HCT116 (cell line): Measurements from ENCODE around the gene ZNF32. TPM values are rescaled to one million over a fixed set of nuclear protein-coding genes. Genes with fewer than 3 reads are reported as not detected.

Experiments
- ATAC-seq: fragments of 200-7000 bp; cut with Tn5 transposase; 2 replicates; pipeline ENCODE4 v1.9.1; 2020; ENCODE audit warnings: mild to moderate bottlenecking, moderate library complexity
- BruUV-seq: library from RNA; stranded (reverse); fragments of 400-500 nt; replicated peaks from 2 replicates; lab custom pipeline; 2021; lab: Mats Ljungman, UMichigan
- CTCF ChIA-PET: fragments of 300-600 bp; sonication (Branson Sonifier 250); formaldehyde crosslinking; loops from one replicate; lab custom pipeline; 2021; ENCODE audit warnings: antibody characterized with exemption; lab: Charles Lee
- POLR2A ChIA-PET: fragments of 300-600, 350-600 bp; sonication (Branson Sonifier 250); formaldehyde crosslinking; loops from one replicate; lab custom pipeline; 2021; ENCODE audit warnings: antibody characterized with exemption; lab: Charles Lee
- RAD21 ChIA-PET, 2 experiments: fragments of 300-600 bp; sonication (Branson Sonifier 250); formaldehyde crosslinking; loops; one replicate each; lab custom pipeline; 2023; ENCODE audit warnings: low total read pairs in 2 of 2; ENCODE audit not compliant: uncharacterized antibody in 2 of 2, unreplicated experiment in 2 of 2, low non-redundant PET in 1 of 2; lab: Charles Lee
- DNase-seq: peaks from one replicate; pipeline ENCODE4 v3.0.0-alpha.2; 2010; ENCODE audit warnings: low read depth, low spot score
- H2AFZ ChIP-seq: fragments of 200-600 bp; shearing (Covaris generic), sonication (generic); 2 replicates; pipeline ENCODE4 v1.6.1; 2017; ENCODE audit warnings: low read depth, mixed run types, mixed read lengths, antibody characterized with exemption, low read length; ENCODE audit not compliant: poor library complexity, severe bottlenecking
- H3K27ac ChIP-seq: 2 replicates; pipeline ENCODE4 v1.5.1; 2012; ENCODE audit warnings: low read depth, low read length
- H3K27me3 ChIP-seq: fragments of 200-600 bp; sonication (generic); 2 replicates; pipeline ENCODE4 v1.6.1; 2016; ENCODE audit warnings: mixed run types, low read length, mixed read lengths; ENCODE audit not compliant: insufficient read depth
- H3K36me3 ChIP-seq, 2 experiments: fragments of 200-500 bp in 1 of 2; fragments of 200-600 bp in 1 of 2; sonication (Bioruptor generic) in 1 of 2; sonication (generic) in 1 of 2; 2 replicates each; pipeline versions ENCODE4 v1.5.1 to v1.6.1; 2014 to 2016; ENCODE audit warnings: low read length in 2 of 2, inconsistent platforms in 1 of 2, mixed read lengths in 1 of 2, mixed run types in 1 of 2; ENCODE audit not compliant: insufficient read depth in 2 of 2, control insufficient read depth in 1 of 2
- H3K4me1 ChIP-seq, 2 experiments: fragments of 200-600 bp in 1 of 2; sonication (generic) in 1 of 2; 2 replicates each; pipeline versions ENCODE4 v1.5.1 to v1.6.1; 2012 to 2017; ENCODE audit warnings: low read length in 2 of 2, inconsistent platforms in 1 of 2, mild to moderate bottlenecking in 1 of 2, mixed read lengths in 1 of 2, mixed run types in 1 of 2, moderate library complexity in 1 of 2; ENCODE audit not compliant: insufficient read depth in 2 of 2, control insufficient read depth in 1 of 2
- H3K4me2 ChIP-seq: fragments of 200-600 bp; sonication (generic); 2 replicates; pipeline ENCODE4 v1.6.1; 2017; ENCODE audit warnings: mixed run types, low read length, mixed read lengths
- H3K4me3 ChIP-seq, 2 experiments: fragments of 200-600 bp in 1 of 2; sonication (generic) in 1 of 2; replicated peaks in 1 of 2; 2 replicates each; pipeline ENCODE4 v1.5.1; 2011 to 2016; ENCODE audit warnings: low read length in 2 of 2, control low read depth in 1 of 2, low read depth in 1 of 2, mild to moderate bottlenecking in 1 of 2, mixed read lengths in 1 of 2, mixed run types in 1 of 2
- H3K79me2 ChIP-seq: fragments of 200-600 bp; sonication (generic); 2 replicates; pipeline ENCODE4 v1.6.1; 2017; ENCODE audit warnings: mild to moderate bottlenecking, mixed run types, low read length, moderate library complexity, mixed read lengths; ENCODE audit not compliant: insufficient read depth
- H3K9ac ChIP-seq: fragments of 200-600 bp; sonication (generic); 2 replicates; pipeline ENCODE4 v1.6.1; 2016; ENCODE audit warnings: low read length, mixed read lengths
- H3K9me2 ChIP-seq: fragments of 200-600 bp; sonication (generic), shearing (Covaris generic); 2 replicates; pipeline ENCODE4 v1.6.1; 2017; ENCODE audit warnings: mixed run types, mild to moderate bottlenecking, moderate library complexity; ENCODE audit not compliant: insufficient read depth
- H3K9me3 ChIP-seq, 2 experiments: fragments of 200-500 bp in 1 of 2; fragments of 200-600 bp in 1 of 2; sonication (Bioruptor generic) in 1 of 2; sonication (generic) in 1 of 2; 2 replicates each; pipeline ENCODE4 v1.6.1; 2014 to 2017; ENCODE audit warnings: low read length in 2 of 2, mixed read lengths in 2 of 2, inconsistent platforms in 1 of 2, low read depth in 1 of 2, mild to moderate bottlenecking in 1 of 2, mixed run types in 1 of 2, moderate library complexity in 1 of 2; ENCODE audit not compliant: control insufficient read depth in 1 of 2, insufficient read depth in 1 of 2
- H4K20me1 ChIP-seq: fragments of 200-600 bp; sonication (generic), shearing (Covaris generic); 2 replicates; pipeline ENCODE4 v1.6.1; 2017; ENCODE audit warnings: mixed run types, mild to moderate bottlenecking, moderate library complexity; ENCODE audit not compliant: insufficient read depth
- CBX3 ChIP-seq: IDR thresholded peaks from 2 replicates; pipeline ENCODE4 v1.6.1; 2012; ENCODE audit warnings: low read depth
- FOSL1 ChIP-seq: IDR thresholded peaks from 2 replicates; pipeline ENCODE4 v1.6.1; 2012; ENCODE audit warnings: low read depth
- JUND ChIP-seq: IDR thresholded peaks from 2 replicates; pipeline ENCODE4 v1.6.1; 2012
- POLR2A ChIP-seq: IDR thresholded peaks from 2 replicates; pipeline ENCODE4 v1.7.0; 2011; ENCODE audit warnings: borderline replicate concordance; ENCODE audit not compliant: insufficient read depth, insufficient read length; ENCODE audit errors: extremely low read depth
- POLR2AphosphoS5 ChIP-seq: IDR thresholded peaks from 2 replicates; pipeline ENCODE4 v1.6.1; 2011; ENCODE audit warnings: mild to moderate bottlenecking, low read depth, low read length, moderate library complexity
- ZFX ChIP-seq: fragments of 450-650 bp; IDR thresholded peaks from 2 replicates; pipeline ENCODE4 v1.6.1; 2017
- ZNF274 ChIP-seq: fragments of 200-500 bp; sonication (Bioruptor generic); IDR thresholded peaks from 2 replicates; pipeline ENCODE4 v1.6.1; 2014; ENCODE audit warnings: mild to moderate bottlenecking, low read depth, low read length, inconsistent platforms
- intact Hi-C: fragments of 100-400 bp; cut with micrococcal nuclease; formaldehyde crosslinking; loops from 2 replicates; pipeline ENCODE4 v1.10.0; 2022
- total RNA-seq: library from RNA; stranded (reverse); gene quantifications from one replicate; pipeline ENCODE4 v1.2.1, GENCODE V29; 2021; ENCODE audit not compliant: unreplicated experiment
- TF ChIP-seq, protein P1 (sequence below): IDR thresholded peaks from 2 replicates; pipeline ENCODE4 v1.6.1; 2011; ENCODE audit warnings: mild to moderate bottlenecking, low read length, moderate library complexity; ENCODE audit not compliant: insufficient replicate concordance; ENCODE audit errors: extremely low read depth

Gene ZNF32
- total RNA-seq, 1 experiment from 2014 or later: 10.3 TPM

- TF ChIP-seq, protein P1, sequence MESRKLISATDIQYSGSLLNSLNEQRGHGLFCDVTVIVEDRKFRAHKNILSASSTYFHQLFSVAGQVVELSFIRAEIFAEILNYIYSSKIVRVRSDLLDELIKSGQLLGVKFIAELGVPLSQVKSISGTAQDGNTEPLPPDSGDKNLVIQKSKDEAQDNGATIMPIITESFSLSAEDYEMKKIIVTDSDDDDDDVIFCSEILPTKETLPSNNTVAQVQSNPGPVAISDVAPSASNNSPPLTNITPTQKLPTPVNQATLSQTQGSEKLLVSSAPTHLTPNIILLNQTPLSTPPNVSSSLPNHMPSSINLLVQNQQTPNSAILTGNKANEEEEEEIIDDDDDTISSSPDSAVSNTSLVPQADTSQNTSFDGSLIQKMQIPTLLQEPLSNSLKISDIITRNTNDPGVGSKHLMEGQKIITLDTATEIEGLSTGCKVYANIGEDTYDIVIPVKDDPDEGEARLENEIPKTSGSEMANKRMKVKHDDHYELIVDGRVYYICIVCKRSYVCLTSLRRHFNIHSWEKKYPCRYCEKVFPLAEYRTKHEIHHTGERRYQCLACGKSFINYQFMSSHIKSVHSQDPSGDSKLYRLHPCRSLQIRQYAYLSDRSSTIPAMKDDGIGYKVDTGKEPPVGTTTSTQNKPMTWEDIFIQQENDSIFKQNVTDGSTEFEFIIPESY: no peak
- TF ChIP-seq POLR2AphosphoS5 (no peak), JUND (no peak), POLR2A (no peak), ZNF274 (no peak), CBX3 (no peak)
These were observed 32.5 kb upstream of the ZNF32 start (continued) for GRCh38 chr10:43681220-43681619.

GRCh38 chr10:43680035-43680434, 31.4 kb upstream of the ZNF32 start:
- no peak overlapping the region for H3K4me3 ChIP-seq
- no peaks in the 10 kb centered on the region for H3K9me2 ChIP-seq
- no peaks in the 10 kb centered on the region for H3K36me3 ChIP-seq
- POLR2A ChIA-PET: no interaction called here
- H3K9me3 ChIP-seq: no peaks in the 10 kb centered on the region
- CTCF ChIA-PET: no interaction called here
- intact Hi-C loops: no loop called here
- no peaks in the 10 kb centered on the region for H3K27me3 ChIP-seq
- no peaks in the 10 kb centered on the region for H3K79me2 ChIP-seq
- no peak overlapping the region for H2AFZ ChIP-seq
- no peak overlapping the region for H3K9ac ChIP-seq
- H3K27ac ChIP-seq: no peak overlapping the region
- H3K4me2 ChIP-seq: peak overlapping the region; percentile 43; the same call in 1 of the 2 replicates
- TF ChIP-seq JUND (peak; percentile 53), ZFX (no peak), FOSL1 (peak; percentile 67)
- TF ChIP-seq, all 23 proteins: peak for 2
- Histone ChIP-seq H3K4me1 (peaks cover 6 to 11% of the 10 kb centered on the region in 2 experiments; a peak in 3 of 4 replicates), H4K20me1 (no peaks in the 10 kb centered on the region)
- ATAC-seq (peak; percentile 73), DNase-seq (no peak)
- BruUV-seq: no TSS peak
- RAD21 ChIA-PET: no interaction called here
